ENCODE results near the gene B3GAT2. TPM values are rescaled to one million over a fixed set of nuclear protein-coding genes. Genes with fewer than 3 reads are reported as not detected.

B3GAT2 gene
- total RNA-seq, 4 donors from 2014 or later = 0.16 TPM; not detected in 3

DNA sequence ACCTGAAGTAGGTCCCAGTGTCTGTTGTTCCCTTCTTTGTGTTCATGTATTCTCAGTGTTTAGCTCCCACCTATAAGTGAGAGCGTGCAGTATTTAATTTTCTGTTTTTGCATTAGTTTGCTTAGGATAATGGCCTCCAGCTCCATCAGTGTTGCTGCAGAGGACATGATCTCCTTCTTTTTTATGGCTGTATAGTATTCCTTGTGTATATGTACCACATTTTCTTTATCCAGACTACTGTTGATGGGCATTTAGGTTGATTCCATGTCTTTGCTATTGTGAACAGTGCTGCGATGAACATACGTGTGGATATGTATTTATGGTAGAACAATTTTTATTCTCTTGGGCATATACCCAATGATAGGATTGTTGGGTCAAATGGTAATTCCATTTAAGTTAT is 125.4 kb downstream of the B3GAT2 start:
- Histone ChIP-seq H3K9me3 (no peaks in the 10 kb centered on the region), H3K36me3 (no peaks in the 10 kb centered on the region), H3K4me1 (peaks cover 0 to 5% (median 0%) of the 10 kb centered on the region in 3 donors), H3K4me3 (no peak overlapping the region), H3K27ac (no peak overlapping the region), H3K27me3 (no peaks in the 10 kb centered on the region)
- TF ChIP-seq POLR2AphosphoS5 (IDR thresholded peaks at IDR 0.05) (no peak), POLR2A (IDR thresholded peaks at IDR 0.05) (no peak)
- TF ChIP-seq, protein P1, sequence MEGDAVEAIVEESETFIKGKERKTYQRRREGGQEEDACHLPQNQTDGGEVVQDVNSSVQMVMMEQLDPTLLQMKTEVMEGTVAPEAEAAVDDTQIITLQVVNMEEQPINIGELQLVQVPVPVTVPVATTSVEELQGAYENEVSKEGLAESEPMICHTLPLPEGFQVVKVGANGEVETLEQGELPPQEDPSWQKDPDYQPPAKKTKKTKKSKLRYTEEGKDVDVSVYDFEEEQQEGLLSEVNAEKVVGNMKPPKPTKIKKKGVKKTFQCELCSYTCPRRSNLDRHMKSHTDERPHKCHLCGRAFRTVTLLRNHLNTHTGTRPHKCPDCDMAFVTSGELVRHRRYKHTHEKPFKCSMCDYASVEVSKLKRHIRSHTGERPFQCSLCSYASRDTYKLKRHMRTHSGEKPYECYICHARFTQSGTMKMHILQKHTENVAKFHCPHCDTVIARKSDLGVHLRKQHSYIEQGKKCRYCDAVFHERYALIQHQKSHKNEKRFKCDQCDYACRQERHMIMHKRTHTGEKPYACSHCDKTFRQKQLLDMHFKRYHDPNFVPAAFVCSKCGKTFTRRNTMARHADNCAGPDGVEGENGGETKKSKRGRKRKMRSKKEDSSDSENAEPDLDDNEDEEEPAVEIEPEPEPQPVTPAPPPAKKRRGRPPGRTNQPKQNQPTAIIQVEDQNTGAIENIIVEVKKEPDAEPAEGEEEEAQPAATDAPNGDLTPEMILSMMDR (IDR thresholded peaks at IDR 0.05) = no peak
- no peak for ATAC-seq
- WGBS, 2 donors (ENCODE audit: low coverage in 1 of 2) = 100% methylated on average over 3 of the region's 3 CpGs

DNA sequence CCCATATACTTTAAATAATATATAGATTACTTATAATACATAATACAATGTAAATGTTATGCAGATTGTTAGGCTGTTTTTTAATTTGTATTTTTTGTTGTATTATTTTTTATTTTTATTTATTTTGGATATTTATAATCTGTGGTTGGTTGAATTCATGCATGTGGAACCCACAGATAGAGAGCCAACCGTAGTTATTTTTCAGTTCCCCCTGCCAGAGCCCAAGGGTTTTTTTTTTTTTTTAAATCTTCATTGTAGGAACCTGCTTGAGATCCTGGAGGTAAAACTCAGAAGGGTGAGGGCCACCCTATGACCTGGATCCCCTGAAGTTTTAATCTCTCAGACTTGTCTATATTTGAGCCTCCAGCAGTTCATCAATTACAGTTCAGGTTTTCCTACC is 133.2 kb downstream of the B3GAT2 start:
- no peaks in the 10 kb centered on the region for H3K27me3 ChIP-seq
- 71 to 100% methylated on average over 1 of the region's 1 CpG for whole genome bisulfite sequencing, 2 donors (ENCODE audit: low coverage in 1 of 2)
- H3K4me3 ChIP-seq = no peak overlapping the region
- no peak for ATAC-seq
- no peak for TF ChIP-seq POLR2A (IDR thresholded peaks at IDR 0.05)
- TF ChIP-seq EP300 (IDR thresholded peaks at IDR 0.05) = no peak
- no peak for TF ChIP-seq POLR2AphosphoS5 (IDR thresholded peaks at IDR 0.05)
- TF ChIP-seq, protein P1 (IDR thresholded peaks at IDR 0.05) = no peak
- no peaks in the 10 kb centered on the region for H3K36me3 ChIP-seq
- no peak overlapping the region for H3K27ac ChIP-seq
- no peaks in the 10 kb centered on the region for H3K9me3 ChIP-seq
- no peaks in the 10 kb centered on the region for H3K4me1 ChIP-seq

DNA sequence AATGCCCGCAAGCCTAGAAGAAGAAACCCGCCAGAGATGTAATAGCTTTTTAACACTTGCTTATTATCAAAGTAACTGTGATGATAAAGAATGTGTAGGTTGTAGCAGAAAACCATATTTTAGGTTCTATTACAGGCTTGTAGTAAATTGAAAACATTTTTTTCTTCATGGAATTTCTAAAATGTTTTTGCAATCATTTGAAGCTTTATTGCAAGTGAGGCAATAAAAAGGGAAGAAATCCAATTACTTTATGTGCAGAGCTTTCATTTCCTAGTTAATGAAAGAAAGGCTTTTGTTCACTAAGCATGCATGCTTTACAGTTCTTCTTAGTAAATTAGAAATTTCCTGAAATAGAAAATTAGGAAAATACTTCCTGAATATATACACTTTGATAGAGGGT is 135.1 kb downstream of the B3GAT2 start:
- H3K27me3 ChIP-seq = no peaks in the 10 kb centered on the region
- ATAC-seq = no peak
- no peaks in the 10 kb centered on the region for H3K9me3 ChIP-seq
- H3K4me3 ChIP-seq = no peak overlapping the region
- TF ChIP-seq, protein P1 (IDR thresholded peaks at IDR 0.05) = no peak
- no peak for TF ChIP-seq POLR2A (IDR thresholded peaks at IDR 0.05)
- TF ChIP-seq POLR2AphosphoS5 (IDR thresholded peaks at IDR 0.05) = no peak
- TF ChIP-seq EP300 (IDR thresholded peaks at IDR 0.05) = no peak
- H3K27ac ChIP-seq = no peak overlapping the region
- no peaks in the 10 kb centered on the region for H3K36me3 ChIP-seq
- H3K4me1 ChIP-seq = no peaks in the 10 kb centered on the region
- 95 to 100% methylated on average over 2 of the region's 2 CpGs for WGBS, 2 donors (ENCODE audit: low coverage in 1 of 2)

DNA sequence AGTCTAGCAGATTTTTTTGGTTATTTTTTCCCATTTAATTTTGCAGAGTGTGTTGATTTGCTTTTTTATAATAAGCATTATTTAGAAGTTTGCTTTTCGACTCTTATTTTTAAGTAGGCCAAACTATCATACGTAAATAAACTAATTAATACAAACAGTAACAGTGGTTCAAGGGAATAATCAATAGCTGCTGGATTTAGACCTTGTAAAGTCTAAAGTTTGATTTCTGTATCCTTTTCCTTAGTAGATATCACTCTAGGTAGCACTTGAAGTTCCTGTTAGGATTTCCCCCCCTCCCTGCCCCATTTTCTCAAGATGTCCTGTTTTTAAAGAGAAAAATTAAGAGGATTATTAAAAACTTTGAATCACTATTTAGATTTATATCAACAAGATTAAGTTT is 136.1 kb downstream of the B3GAT2 start:
- no peak for ATAC-seq
- H3K4me1 ChIP-seq = no peaks in the 10 kb centered on the region
- H3K4me3 ChIP-seq = no peak overlapping the region
- no peak overlapping the region for H3K27ac ChIP-seq
- TF ChIP-seq POLR2AphosphoS5 (IDR thresholded peaks at IDR 0.05) = no peak
- no peak for TF ChIP-seq POLR2A (IDR thresholded peaks at IDR 0.05)
- no peak for TF ChIP-seq EP300 (IDR thresholded peaks at IDR 0.05)
- TF ChIP-seq, protein P1 (IDR thresholded peaks at IDR 0.05) = no peak
- H3K9me3 ChIP-seq = no peaks in the 10 kb centered on the region
- 95 to 96% methylated on average over 2 of the region's 2 CpGs for WGBS, 2 donors (ENCODE audit: low coverage in 1 of 2)
- no peaks in the 10 kb centered on the region for H3K27me3 ChIP-seq
- H3K36me3 ChIP-seq = no peaks in the 10 kb centered on the region

DNA sequence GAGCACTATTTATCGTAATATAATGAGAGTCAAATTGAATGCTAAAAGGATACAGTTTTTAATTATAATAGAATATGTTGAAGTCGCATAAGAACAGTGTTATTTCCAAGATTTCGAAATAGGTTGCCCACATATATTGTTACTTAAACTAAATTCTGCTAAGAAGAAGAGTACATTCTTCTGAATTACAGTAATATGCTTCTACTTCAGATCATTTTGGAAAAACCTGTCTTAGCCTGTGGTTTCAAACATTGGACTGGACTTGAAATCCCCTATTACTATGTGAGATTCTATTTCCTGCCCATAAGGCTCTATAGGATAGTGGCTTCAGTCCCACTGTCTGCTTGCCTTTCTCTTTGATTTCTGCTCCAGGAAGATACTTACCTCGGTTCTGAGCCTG is 137.2 kb downstream of the B3GAT2 start:
- Histone ChIP-seq H3K4me3 (no peak overlapping the region), H3K9me3 (no peaks in the 10 kb centered on the region), H3K27ac (no peak overlapping the region), H3K36me3 (no peaks in the 10 kb centered on the region), H3K4me1 (no peaks in the 10 kb centered on the region), H3K27me3 (no peaks in the 10 kb centered on the region)
- no peak for ATAC-seq
- 96 to 97% methylated on average over 4 of the region's 4 CpGs for WGBS, 2 donors (ENCODE audit: low coverage in 1 of 2)
- TF ChIP-seq POLR2AphosphoS5 (IDR thresholded peaks at IDR 0.05) (no peak), EP300 (IDR thresholded peaks at IDR 0.05) (no peak), POLR2A (IDR thresholded peaks at IDR 0.05) (no peak)
- TF ChIP-seq, protein P1 (IDR thresholded peaks at IDR 0.05) = no peak
